Central memory CD8-positive, alpha-beta T cell (primary cell): Measurements from ENCODE around the gene BIRC3.
A peak's percentile ranks its signal among the peaks of the same experiment; 100 is the strongest.
"Not testable (repeated sequence)": the region's sequence is repeated elsewhere in the genome, so short reads cannot be mapped to it uniquely, and the experiment has no call there.

Source experiments
- ATAC-seq: fragments of 150-1000 bp; cut with Tn5 transposase; replicated peaks from 2 replicates; pipeline ENCODE4 v1.10.0; 2022; ENCODE audit warnings: mild to moderate bottlenecking, moderate FRiP score, moderate number of reproducible peaks; ENCODE audit not compliant: poor library complexity, severe bottlenecking; ENCODE audit errors: extremely low read depth
- DNase-seq, 2 donors: peaks; one replicate each; pipeline ENCODE4 v3.0.0; 2021; ENCODE audit warnings: low spot score in 2 of 2
- H3K27ac Mint-ChIP-seq: one replicate; pipeline ENCODE4 v1.8.0; 2022; ENCODE audit warnings: low read depth, mild to moderate bottlenecking, moderate library complexity, mixed read lengths
- H3K27me3 Mint-ChIP-seq: one replicate; pipeline ENCODE4 v1.8.0; 2022; ENCODE audit warnings: mixed read lengths
- H3K36me3 Mint-ChIP-seq: one replicate; pipeline ENCODE4 v1.8.0; 2022; ENCODE audit warnings: mild to moderate bottlenecking, moderate library complexity, mixed read lengths; ENCODE audit not compliant: insufficient read depth
- H3K4me1 Mint-ChIP-seq: one replicate; pipeline ENCODE4 v1.8.0; 2022; ENCODE audit warnings: mixed read lengths
- H3K4me3 Mint-ChIP-seq: one replicate; pipeline ENCODE4 v1.8.0; 2022; ENCODE audit warnings: mild to moderate bottlenecking, moderate library complexity, mixed read lengths
- H3K9me3 Mint-ChIP-seq: one replicate; pipeline ENCODE4 v1.8.0; 2022; ENCODE audit warnings: mixed read lengths

Gene BIRC3

DNA sequence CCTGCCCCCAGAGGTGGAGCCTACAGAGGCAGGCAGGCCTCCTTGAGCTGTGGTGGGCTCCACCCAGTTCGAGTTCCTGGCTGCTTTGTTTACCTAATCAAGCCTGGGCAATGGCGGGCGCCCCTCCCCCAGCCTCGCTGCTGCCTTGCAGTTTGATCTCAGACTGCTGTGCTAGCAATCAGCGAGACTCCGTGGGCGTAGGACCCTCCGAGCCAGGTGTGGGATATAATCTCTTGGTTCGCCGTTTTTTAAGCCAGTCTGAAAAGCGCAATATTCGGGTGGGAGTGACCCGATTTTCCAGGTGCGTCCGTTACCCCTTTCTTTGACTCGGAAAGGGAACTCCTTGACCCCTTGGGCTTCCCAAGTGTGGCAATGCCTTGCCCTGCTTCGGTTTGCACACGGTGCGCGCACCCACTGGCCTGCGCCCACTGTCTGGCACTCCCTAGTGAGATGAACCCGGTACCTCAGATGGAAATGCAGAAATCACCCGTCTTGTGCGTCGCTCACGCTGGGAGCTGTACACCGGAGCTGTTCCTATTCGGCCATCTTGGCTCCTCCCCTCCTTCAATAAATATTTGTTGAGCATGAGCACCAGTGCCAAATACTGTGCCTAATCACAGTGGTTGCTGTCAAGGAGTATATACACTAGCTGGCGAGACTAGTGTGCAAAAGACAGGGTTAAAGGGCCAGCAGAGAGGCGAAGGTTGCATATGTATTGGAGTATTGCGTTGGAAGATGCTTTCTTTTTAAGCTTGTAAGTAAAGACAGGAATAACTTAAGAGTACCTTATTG is 57.5 kb downstream of the BIRC3 start:
- not testable (repeated sequence) for H3K27me3 Mint-ChIP-seq, ATAC-seq, H3K4me3 Mint-ChIP-seq, DNase-seq, H3K9me3 Mint-ChIP-seq
- H3K27ac Mint-ChIP-seq: peak overlapping the region; percentile 16
- peaks cover 34% of the 10 kb centered on the region for H3K36me3 Mint-ChIP-seq
- H3K4me1 Mint-ChIP-seq: peaks cover 14% of the 10 kb centered on the region

DNA sequence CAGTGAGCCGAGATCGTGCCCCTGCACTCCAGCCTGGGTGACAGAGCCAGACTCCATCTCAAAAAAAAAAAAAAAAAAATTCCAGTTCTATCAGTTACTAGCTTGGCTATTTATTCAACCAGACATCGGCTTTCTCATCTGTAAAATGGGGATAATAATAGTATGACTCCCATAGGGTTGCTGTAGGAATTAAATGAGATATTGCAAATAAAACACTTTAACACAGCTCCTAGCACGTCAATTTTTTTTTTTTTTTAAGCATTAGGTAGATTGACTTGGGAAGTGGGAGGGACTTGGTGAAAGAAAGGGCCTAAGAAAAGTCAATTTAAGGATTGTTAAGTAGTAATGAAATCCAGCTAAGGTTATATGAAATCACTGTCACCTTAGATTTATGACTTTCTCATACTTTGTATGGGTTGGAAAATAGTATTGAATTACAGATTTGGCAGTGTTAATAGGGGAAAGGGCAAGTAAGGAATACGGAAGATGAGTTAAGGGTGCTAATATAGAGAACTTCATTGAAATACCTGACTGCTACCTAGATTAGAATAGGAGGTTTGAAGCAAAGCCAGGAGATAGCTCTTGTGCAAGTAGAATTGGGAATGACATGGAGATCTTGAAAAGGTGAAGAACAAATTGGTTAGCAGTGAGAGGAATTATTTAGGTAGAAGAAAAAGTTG is 58.6 kb downstream of the BIRC3 start:
- no peak overlapping the region for H3K27ac Mint-ChIP-seq
- peaks cover 14% of the 10 kb centered on the region for H3K4me1 Mint-ChIP-seq

DNA sequence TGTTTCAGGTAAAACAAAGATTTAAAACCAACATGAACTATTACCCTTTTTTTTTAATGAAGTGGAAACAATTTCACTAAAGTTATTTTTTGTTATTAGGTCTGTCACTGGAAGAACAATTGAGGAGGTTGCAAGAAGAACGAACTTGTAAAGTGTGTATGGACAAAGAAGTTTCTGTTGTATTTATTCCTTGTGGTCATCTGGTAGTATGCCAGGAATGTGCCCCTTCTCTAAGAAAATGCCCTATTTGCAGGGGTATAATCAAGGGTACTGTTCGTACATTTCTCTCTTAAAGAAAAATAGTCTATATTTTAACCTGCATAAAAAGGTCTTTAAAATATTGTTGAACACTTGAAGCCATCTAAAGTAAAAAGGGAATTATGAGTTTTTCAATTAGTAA is 60.6 kb downstream of the BIRC3 start:
- Mint-ChIP-seq H3K36me3 (peaks cover 46% of the 10 kb centered on the region), H3K27me3 (no peaks in the 10 kb centered on the region), H3K4me1 (peaks cover 7% of the 10 kb centered on the region), H3K4me3 (no peak overlapping the region), H3K9me3 (no peaks in the 10 kb centered on the region), H3K27ac (no peak overlapping the region)
- ATAC-seq: no peak
- DNase-seq: no peak

More for the DNA sequence above, 58.6 kb downstream of the BIRC3 start:
- no peaks in the 10 kb centered on the region for H3K27me3 Mint-ChIP-seq
- ATAC-seq (no peak), DNase-seq (no peak)
- H3K9me3 Mint-ChIP-seq: no peaks in the 10 kb centered on the region
- no peak overlapping the region for H3K4me3 Mint-ChIP-seq
- peaks cover 42% of the 10 kb centered on the region for H3K36me3 Mint-ChIP-seq

DNA sequence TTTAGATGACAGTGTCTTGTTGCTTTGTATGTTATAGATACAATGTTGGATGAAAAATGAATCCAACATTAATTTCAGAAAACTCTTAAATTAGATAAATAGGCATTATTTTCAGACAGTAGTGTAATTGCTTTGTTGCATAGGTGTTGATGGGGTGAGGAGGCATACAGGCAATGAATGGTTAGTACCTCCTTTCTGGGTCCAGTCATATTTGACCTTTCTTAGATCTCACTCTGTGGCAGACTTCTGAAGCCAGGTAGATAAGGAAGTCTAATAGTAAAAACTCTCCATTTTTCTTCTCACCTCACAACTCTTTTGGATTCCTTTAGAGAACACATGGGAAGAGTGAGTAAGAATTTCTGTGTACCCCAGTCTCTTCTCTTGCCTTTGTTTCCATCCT is 61.5 kb downstream of the BIRC3 start:
- H3K4me1 Mint-ChIP-seq: peaks cover 7% of the 10 kb centered on the region
- no peak overlapping the region for H3K4me3 Mint-ChIP-seq
- H3K36me3 Mint-ChIP-seq: peaks cover 50% of the 10 kb centered on the region
- DNase-seq (no peak), ATAC-seq (no peak)
- no peaks in the 10 kb centered on the region for H3K9me3 Mint-ChIP-seq
- no peak overlapping the region for H3K27ac Mint-ChIP-seq
- no peaks in the 10 kb centered on the region for H3K27me3 Mint-ChIP-seq

DNA sequence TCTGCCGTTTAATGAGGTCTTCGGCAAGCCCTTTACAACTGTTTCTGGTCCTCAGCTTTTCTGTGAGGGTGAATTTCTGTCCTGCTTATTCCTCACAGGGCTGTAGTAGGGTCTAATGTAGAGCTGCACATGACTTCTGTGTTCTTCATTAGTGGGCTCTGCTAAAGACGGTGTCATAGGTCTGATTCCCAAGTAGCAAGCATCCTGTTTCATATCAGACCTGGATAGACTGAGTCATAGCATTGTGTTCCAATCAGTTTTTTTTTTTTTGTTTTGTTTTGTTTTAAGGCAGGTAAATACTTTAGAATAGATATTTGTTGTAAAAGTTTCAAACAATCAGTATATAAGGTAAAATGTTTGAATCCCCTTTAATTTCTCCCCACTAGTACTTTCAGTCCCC is 65.1 kb downstream of the BIRC3 start:
- H3K4me1 Mint-ChIP-seq: no peaks in the 10 kb centered on the region
- peak overlapping the region; percentile 20 for H3K27ac Mint-ChIP-seq
- no peaks in the 10 kb centered on the region for H3K27me3 Mint-ChIP-seq
- H3K36me3 Mint-ChIP-seq: peaks cover 43% of the 10 kb centered on the region
- DNase-seq (no peak), ATAC-seq (no peak)
- H3K9me3 Mint-ChIP-seq: no peaks in the 10 kb centered on the region
- H3K4me3 Mint-ChIP-seq: no peak overlapping the region

DNA sequence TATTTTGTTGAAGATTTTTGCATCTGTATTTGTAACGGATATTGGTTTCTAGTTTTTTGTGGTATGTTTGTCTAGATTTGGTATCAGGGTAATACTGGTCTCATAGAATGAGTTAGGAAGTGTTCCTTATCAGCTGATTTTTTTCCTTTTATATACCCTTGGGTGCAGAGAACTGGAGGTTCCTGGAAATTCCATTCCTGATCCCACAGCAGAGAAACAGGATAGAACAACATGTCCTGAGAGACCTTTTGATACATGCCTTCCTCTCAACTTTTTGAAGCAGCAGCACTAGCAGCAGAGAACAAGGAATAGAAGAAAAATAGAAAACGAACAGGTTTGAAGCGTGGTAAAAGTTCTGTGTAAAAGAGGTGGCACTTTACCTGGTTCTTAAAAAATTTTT is 66.6 kb downstream of the BIRC3 start:
- Mint-ChIP-seq H3K4me1 (no peaks in the 10 kb centered on the region), H3K9me3 (no peaks in the 10 kb centered on the region), H3K4me3 (no peak overlapping the region), H3K27me3 (no peaks in the 10 kb centered on the region), H3K27ac (peak overlapping the region; percentile 20), H3K36me3 (peaks cover 34% of the 10 kb centered on the region)
- DNase-seq (no peak), ATAC-seq (no peak)

DNA sequence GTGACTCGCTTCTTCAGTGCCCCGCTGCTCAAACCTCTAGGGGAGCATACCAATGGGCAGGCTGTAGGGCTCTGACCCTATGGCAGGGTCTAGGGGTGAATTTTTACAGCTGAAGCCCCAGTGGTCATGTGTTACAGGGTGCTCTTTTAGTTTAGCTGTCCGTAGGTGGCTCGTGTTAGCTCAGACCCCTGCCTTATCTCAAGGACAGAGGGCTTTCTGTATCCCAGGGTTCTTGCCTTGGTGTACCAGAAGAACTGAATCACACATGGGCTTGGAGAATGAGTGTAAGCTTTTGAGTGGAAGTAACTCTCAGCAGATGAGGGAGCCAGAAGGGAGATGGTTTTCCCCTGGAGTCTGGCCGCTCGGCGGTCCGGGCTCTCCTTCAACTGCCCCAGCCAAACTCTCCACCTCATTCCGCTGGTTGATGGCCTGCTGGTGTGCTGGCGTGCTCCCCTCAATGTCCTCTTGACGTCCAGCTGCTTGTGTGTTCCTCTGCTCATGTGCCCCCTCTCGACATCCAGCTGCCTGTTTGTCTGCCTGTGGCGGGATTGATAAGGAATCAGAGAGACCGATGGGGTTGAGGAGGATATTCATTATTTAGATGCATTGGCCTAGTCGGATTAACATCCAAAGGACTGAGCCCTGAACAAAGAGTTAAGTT is 67.3 kb downstream of the BIRC3 start:
- Mint-ChIP-seq H3K27ac (no peak overlapping the region), H3K4me1 (no peaks in the 10 kb centered on the region), H3K4me3 (no peak overlapping the region), H3K27me3 (no peaks in the 10 kb centered on the region), H3K36me3 (peaks cover 29% of the 10 kb centered on the region), H3K9me3 (no peaks in the 10 kb centered on the region)
- ATAC-seq (no peak), DNase-seq (no peak)

DNA sequence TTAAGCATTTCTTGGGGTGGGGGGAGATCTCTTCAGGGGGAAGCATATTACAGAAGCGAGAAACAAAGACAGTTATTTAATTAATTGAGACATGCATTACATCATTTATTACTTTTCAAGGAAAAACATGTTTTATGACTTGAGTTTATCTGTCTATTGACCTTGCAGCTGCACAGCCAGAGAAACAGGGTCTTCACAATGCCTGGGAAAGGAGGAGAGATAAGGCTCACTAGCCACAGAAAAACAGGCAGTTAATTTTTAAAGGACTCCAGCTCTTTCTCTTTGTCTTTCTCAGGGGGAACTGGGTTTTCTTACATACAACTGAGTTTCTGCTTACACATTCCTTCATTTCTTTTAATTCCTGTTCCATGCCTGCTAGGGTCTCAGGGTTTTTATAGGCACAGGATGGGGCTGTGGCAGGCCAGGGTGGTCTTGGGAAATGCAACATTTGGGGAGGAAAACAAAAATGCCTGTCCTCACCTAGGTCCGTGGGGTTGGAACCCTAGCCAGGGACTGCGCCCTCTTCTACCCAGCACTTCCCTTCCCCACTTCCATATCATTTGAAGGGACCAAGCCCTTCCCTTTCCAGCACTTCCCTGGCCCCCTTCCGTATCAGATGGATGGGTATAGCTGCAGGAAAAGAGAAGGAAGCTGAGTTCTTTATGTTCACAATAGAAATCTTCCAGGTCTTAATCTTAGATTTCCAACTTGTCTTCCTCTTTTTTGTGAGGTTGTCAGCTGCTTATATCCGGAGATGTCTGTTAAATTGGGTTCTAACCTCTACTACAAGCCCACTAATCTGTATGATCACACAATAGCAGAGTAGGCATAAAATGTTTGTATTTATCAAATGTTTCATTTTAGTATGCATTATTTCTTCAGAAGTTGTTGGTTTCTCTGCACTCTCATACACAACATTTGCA is 68.1 kb downstream of the BIRC3 start:
- Mint-ChIP-seq H3K27ac (peak overlapping the region; percentile 14), H3K27me3 (no peaks in the 10 kb centered on the region), H3K4me3 (no peak overlapping the region), H3K36me3 (peaks cover 26% of the 10 kb centered on the region), H3K9me3 (no peaks in the 10 kb centered on the region), H3K4me1 (peaks cover under 1% of the 10 kb centered on the region)
- no peak for DNase-seq
- ATAC-seq: no peak

DNA sequence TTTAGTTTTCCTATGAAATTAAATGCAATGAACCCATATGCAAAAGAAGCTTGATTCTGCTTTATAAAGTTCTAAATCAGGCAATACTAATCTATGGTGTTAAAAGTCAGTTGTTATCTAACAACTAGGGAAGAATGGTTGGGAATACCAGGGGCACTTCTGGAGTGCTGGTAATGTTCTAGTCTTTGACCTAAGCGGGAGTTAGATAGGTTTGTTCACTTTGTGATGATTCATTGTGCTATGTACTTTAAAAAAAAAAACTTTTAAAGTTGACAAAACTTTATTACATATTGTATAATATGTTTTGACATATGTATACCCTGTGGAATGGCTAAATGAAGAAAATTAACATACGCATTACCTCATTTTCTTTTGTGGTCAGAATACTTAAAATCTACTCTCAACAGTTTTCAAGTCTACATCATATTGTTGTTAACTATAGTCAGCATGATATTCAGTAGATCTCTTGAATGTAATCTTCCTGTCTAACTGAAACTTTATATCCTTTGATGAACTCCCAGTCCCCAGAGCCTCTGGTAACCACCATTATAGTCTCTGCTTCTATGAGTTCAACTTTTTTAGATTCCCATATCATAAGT is 69.0 kb downstream of the BIRC3 start:
- H3K27me3 Mint-ChIP-seq: no peaks in the 10 kb centered on the region
- peaks cover 18% of the 10 kb centered on the region for H3K36me3 Mint-ChIP-seq
- peaks cover 7% of the 10 kb centered on the region for H3K4me1 Mint-ChIP-seq
- no peak for ATAC-seq
- DNase-seq: no peak
- no peaks in the 10 kb centered on the region for H3K9me3 Mint-ChIP-seq
- peak overlapping the region; percentile 14 for H3K27ac Mint-ChIP-seq
- no peak overlapping the region for H3K4me3 Mint-ChIP-seq

DNA sequence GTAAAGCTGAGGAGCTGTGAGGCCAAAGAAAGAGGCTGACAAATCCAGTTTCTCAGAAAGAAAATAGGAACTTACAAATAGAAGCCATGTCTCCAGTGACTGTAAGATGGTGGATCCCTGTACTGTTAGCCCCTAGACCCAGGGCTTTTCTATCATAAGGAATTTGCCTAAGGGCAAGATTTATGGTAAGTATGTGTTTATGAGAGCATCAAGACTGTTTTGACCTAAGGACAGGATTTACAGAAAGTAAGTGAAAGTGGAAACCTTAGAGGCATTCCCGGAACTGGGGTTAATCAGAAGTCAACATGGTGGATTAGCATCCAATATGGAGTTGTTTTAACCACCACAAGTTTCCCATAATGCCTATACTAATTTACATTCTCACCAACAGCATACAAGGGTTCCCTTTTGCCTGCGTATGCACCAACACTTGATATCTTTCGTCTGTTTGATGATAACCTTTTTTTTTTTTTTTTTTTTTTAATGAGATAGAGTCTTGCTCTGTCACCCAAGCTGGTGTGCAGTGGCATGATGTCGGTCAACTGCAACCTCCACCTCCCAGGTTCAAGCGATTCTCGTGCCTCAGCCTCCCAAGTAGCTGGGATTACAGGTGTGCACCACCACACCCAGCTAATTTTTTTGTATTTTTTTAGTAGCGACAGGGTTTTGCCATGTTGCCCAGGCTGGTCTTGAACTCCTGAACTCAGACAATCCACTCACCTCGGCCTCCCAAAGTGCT is 69.9 kb downstream of the BIRC3 start:
- DNase-seq: no peak
- no peak for ATAC-seq
- H3K4me3 Mint-ChIP-seq: no peak overlapping the region
- no peaks in the 10 kb centered on the region for H3K27me3 Mint-ChIP-seq
- H3K4me1 Mint-ChIP-seq: peaks cover 7% of the 10 kb centered on the region
- no peak overlapping the region for H3K27ac Mint-ChIP-seq
- peaks cover 15% of the 10 kb centered on the region for H3K36me3 Mint-ChIP-seq
- no peaks in the 10 kb centered on the region for H3K9me3 Mint-ChIP-seq
